Measurements from ENCODE around the gene LRFN2. TPM values are rescaled to one million over a fixed set of nuclear protein-coding genes. Genes with fewer than 3 reads are reported as not detected.

Gene LRFN2
- total RNA-seq, 1 experiment from 2014 or later: 26.6 TPM

DNA sequence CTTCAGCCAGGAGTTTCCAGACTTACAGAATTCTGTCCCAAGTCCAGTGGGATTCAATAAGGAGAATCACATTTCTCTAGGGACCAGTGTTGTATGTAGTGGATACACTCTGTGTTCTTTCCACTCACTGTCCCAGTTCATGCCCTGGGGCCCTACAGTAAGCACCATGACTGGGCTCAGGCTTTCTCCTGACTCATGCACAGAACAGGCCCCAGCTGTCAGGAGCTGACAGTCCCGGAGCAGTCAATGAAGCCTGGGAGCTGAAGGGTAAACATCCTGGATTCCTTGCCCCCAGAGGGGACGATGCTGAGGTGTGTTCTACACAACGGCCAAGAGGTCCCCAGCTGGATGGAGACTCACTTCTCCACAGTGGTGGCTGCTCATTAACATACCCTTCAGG is 40.2 kb upstream of the LRFN2 start:
- Histone ChIP-seq H3K4me3 (ENCODE audit: low read depth, low read length, poor library complexity, severe bottlenecking) (no peak overlapping the region), H3K27ac (ENCODE audit: low read depth, low read length, poor library complexity, severe bottlenecking) (no peak overlapping the region), H3K36me3 (ENCODE audit: insufficient read depth, low read length, poor library complexity, severe bottlenecking) (no peaks in the 10 kb centered on the region), H3K4me1 (ENCODE audit: insufficient read depth, low read length, poor library complexity, severe bottlenecking) (no peaks in the 10 kb centered on the region), H3K27me3 (replicated peaks; ENCODE audit: insufficient read depth, low read depth, low read length, poor library complexity) (no peaks in the 10 kb centered on the region), H3K9me3 (ENCODE audit: low read depth, low read length, poor library complexity, severe bottlenecking) (no peaks in the 10 kb centered on the region)
- ChIA-PET CTCF (no interaction called here), POLR2A (ENCODE audit: low non-redundant PET) (no interaction called here)
- intact Hi-C loops (cut with micrococcal nuclease; ENCODE audit: unreplicated experiment): no loop called here
- TF ChIP-seq, protein P1, sequence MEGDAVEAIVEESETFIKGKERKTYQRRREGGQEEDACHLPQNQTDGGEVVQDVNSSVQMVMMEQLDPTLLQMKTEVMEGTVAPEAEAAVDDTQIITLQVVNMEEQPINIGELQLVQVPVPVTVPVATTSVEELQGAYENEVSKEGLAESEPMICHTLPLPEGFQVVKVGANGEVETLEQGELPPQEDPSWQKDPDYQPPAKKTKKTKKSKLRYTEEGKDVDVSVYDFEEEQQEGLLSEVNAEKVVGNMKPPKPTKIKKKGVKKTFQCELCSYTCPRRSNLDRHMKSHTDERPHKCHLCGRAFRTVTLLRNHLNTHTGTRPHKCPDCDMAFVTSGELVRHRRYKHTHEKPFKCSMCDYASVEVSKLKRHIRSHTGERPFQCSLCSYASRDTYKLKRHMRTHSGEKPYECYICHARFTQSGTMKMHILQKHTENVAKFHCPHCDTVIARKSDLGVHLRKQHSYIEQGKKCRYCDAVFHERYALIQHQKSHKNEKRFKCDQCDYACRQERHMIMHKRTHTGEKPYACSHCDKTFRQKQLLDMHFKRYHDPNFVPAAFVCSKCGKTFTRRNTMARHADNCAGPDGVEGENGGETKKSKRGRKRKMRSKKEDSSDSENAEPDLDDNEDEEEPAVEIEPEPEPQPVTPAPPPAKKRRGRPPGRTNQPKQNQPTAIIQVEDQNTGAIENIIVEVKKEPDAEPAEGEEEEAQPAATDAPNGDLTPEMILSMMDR (conservative IDR thresholded peaks at IDR 0.05; ENCODE audit: low read depth, low read length): no peak
- no peak for TF ChIP-seq EZH2 (IDR thresholded peaks at IDR 0.05; ENCODE audit: borderline replicate concordance, low read depth, low read length, poor library complexity, severe bottlenecking)
- BruUV-seq (replicated peaks): no TSS peak
- DNase-seq (ENCODE audit: low spot score): no peak

DNA sequence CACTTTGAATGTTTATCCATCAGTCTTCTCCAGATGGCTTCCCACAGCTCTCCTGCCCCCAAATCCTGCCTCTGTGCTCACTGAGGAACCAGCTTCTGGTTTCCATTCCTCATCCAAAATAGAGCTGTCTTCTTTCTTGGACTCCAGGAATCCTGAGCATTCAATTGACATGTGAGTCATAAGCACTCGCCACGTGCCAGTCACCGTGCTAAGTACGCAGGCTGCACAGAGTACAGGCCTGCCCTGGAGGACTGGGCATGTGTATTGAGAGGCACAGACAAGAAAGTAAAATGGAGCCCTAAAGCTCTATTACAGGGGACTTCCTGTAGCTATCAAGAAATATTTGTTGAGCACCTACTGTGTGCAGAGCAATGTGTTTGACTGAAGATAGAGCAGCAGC is 39.7 kb upstream of the LRFN2 start:
- TF ChIP-seq, protein P1 (conservative IDR thresholded peaks at IDR 0.05; ENCODE audit: low read depth, low read length): no peak
- TF ChIP-seq EZH2 (IDR thresholded peaks at IDR 0.05; ENCODE audit: borderline replicate concordance, low read depth, low read length, poor library complexity, severe bottlenecking): no peak
- Histone ChIP-seq H3K4me1 (ENCODE audit: insufficient read depth, low read length, poor library complexity, severe bottlenecking) (no peaks in the 10 kb centered on the region), H3K27me3 (replicated peaks; ENCODE audit: insufficient read depth, low read depth, low read length, poor library complexity) (no peaks in the 10 kb centered on the region), H3K27ac (ENCODE audit: low read depth, low read length, poor library complexity, severe bottlenecking) (no peak overlapping the region), H3K36me3 (ENCODE audit: insufficient read depth, low read length, poor library complexity, severe bottlenecking) (no peaks in the 10 kb centered on the region), H3K9me3 (ENCODE audit: low read depth, low read length, poor library complexity, severe bottlenecking) (no peaks in the 10 kb centered on the region), H3K4me3 (ENCODE audit: low read depth, low read length, poor library complexity, severe bottlenecking) (no peak overlapping the region)
- no TSS peak for BruUV-seq (replicated peaks)
- intact Hi-C loops (cut with micrococcal nuclease; ENCODE audit: unreplicated experiment): no loop called here
- POLR2A ChIA-PET (ENCODE audit: low non-redundant PET): no interaction called here
- DNase-seq (ENCODE audit: low spot score): no peak
- CTCF ChIA-PET: no interaction called here

DNA sequence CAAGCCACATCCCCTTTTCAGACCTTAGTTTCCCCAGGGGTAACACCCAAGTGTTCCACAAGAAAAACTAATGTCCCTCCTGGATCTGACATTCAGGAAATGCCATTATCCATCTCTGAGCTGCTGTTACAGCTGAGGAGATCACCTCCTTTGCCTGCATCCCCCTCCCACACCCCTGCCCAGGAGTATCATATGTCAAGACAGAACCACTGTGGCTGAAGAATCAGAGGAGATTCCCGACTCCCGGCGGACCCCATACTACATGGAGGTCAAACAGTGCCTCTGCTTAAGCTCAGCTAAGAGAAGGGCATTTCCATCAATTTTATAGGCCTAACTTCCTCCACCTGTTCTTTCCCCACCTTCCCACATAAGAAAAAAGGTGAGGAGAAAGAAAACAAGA is 36.8 kb upstream of the LRFN2 start:
- H3K27me3 ChIP-seq (replicated peaks; ENCODE audit: insufficient read depth, low read depth, low read length, poor library complexity): peaks cover 14% of the 10 kb centered on the region
- no peak overlapping the region for H3K27ac ChIP-seq (ENCODE audit: low read depth, low read length, poor library complexity, severe bottlenecking)
- intact Hi-C loops (cut with micrococcal nuclease; ENCODE audit: unreplicated experiment): no loop called here
- DNase-seq (ENCODE audit: low spot score): no peak
- TF ChIP-seq EZH2 (IDR thresholded peaks at IDR 0.05; ENCODE audit: borderline replicate concordance, low read depth, low read length, poor library complexity, severe bottlenecking): no peak
- TF ChIP-seq, protein P1 (conservative IDR thresholded peaks at IDR 0.05; ENCODE audit: low read depth, low read length): no peak
- CTCF ChIA-PET: no interaction called here
- no TSS peak for BruUV-seq (replicated peaks)
- no peaks in the 10 kb centered on the region for H3K36me3 ChIP-seq (ENCODE audit: insufficient read depth, low read length, poor library complexity, severe bottlenecking)
- no peaks in the 10 kb centered on the region for H3K4me1 ChIP-seq (ENCODE audit: insufficient read depth, low read length, poor library complexity, severe bottlenecking)
- H3K9me3 ChIP-seq (ENCODE audit: low read depth, low read length, poor library complexity, severe bottlenecking): no peaks in the 10 kb centered on the region
- POLR2A ChIA-PET (ENCODE audit: low non-redundant PET): interaction anchor here (0.7 kb wide), 1 partner anchor 555 kb away, joined by 3 read pairs; no protein-coding TSS in a partner anchor
- no peak overlapping the region for H3K4me3 ChIP-seq (ENCODE audit: low read depth, low read length, poor library complexity, severe bottlenecking)
